ENCODE data around the gene ST6GALNAC3.
"Not testable (repeated sequence)": the region's sequence is repeated elsewhere in the genome, so short reads cannot be mapped to it uniquely, and the experiment has no call there.

The ST6GALNAC3 gene

GRCh38 chr1:76595024-76595423 is 520.5 kb downstream of the ST6GALNAC3 start:
- DNase-seq = no peak

GRCh38 chr1:76601465-76601864 is 526.9 kb downstream of the ST6GALNAC3 start:
- DNase-seq = no peak

GRCh38 chr1:76607717-76608116 is 533.2 kb downstream of the ST6GALNAC3 start:
- no peak for DNase-seq

GRCh38 chr1:76611770-76612445 is 537.4 kb downstream of the ST6GALNAC3 start:
- DNase-seq = no peak

GRCh38 chr1:76613886-76614285 is 539.3 kb downstream of the ST6GALNAC3 start:
- DNase-seq = no peak

GRCh38 chr1:76615253-76616035 is 540.9 kb downstream of the ST6GALNAC3 start:
- DNase-seq = no peak

- no peak for DNase-seq
Measured at GRCh38 chr1:76620371-76620770, 545.8 kb downstream of the ST6GALNAC3 start.

GRCh38 chr1:76622774-76623528 is 548.4 kb downstream of the ST6GALNAC3 start:
- no peak for DNase-seq

- no peak for DNase-seq
Measured at GRCh38 chr1:76625886-76626678, 551.5 kb downstream of the ST6GALNAC3 start.

- no peak for DNase-seq
Measured at GRCh38 chr1:76627498-76627897, 553.0 kb downstream of the ST6GALNAC3 start.

- no peak for DNase-seq
Measured at GRCh38 chr1:76627901-76628300, 553.4 kb downstream of the ST6GALNAC3 start.

GRCh38 chr1:76632136-76632535 is 557.6 kb downstream of the ST6GALNAC3 start:
- DNase-seq = no peak

GRCh38 chr1:76635784-76636183 is 561.2 kb downstream of the ST6GALNAC3 start:
- DNase-seq = no peak

GRCh38 chr1:76639181-76639580 is 564.6 kb downstream of the ST6GALNAC3 start:
- DNase-seq = no peak

GRCh38 chr1:76640092-76640491 is 565.5 kb downstream of the ST6GALNAC3 start:
- no peak for DNase-seq

GRCh38 chr1:76640723-76641122 is 566.2 kb downstream of the ST6GALNAC3 start:
- DNase-seq = no peak

GRCh38 chr1:76644139-76644538 is 569.6 kb downstream of the ST6GALNAC3 start:
- no peak for DNase-seq

- not testable (repeated sequence) for DNase-seq
Measured at GRCh38 chr1:76652860-76653259, 578.3 kb downstream of the ST6GALNAC3 start.

- DNase-seq = no peak
Measured at GRCh38 chr1:76657623-76658022, 583.1 kb downstream of the ST6GALNAC3 start.

- DNase-seq = no peak
Measured at GRCh38 chr1:76659171-76659940, 584.8 kb downstream of the ST6GALNAC3 start.

GRCh38 chr1:76661531-76661930 is 587.0 kb downstream of the ST6GALNAC3 start:
- no peak for DNase-seq

- no peak for DNase-seq
Measured at GRCh38 chr1:76666499-76666898, 592.0 kb downstream of the ST6GALNAC3 start.

Measured in NCI-H2081 (cell line).